Inflammatory macrophage treated with lipopolysaccharide for 4 hours (primary cell): ENCODE results near the gene BTG2.

ENCODE experiments used
- DNase-seq: peaks from one replicate; pipeline ENCODE4 v3.0.0-alpha.2; 2020

Gene BTG2

DNA sequence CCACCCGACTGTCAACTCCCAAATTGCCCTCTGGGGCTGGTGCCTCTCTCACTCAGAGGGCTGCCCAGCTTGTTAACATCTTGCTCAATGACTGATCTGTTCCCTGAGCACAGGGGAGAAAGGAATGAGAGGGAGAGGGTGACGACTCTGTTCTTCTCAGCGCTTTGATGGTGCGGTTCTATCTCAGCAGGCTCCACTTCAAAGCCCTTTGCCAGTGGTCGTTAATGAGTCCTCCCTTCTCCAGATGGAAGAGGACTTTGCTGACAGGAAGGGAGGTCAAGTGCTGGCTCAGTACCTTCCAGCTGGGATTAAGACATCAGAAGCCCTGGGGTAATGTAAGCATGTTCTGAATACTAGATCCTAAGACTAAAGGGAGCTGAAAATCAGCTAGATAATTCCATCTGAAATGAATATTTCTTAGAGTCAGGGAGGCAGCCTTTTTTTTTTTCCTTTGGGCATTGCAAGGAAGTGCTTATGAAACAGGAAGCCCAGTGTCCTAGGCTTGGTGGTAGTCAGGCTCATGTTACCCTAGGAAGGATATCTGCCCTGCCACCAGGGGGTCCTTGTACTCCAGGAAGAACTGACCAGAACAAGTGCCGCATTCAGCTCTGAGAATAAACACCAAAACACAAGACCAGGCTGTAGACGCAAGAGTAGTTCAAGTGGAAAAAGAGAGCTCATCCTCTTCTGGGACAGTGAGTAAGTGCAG is 40.9 kb downstream of the BTG2 start:
- peak; percentile 22 for DNase-seq

DNA sequence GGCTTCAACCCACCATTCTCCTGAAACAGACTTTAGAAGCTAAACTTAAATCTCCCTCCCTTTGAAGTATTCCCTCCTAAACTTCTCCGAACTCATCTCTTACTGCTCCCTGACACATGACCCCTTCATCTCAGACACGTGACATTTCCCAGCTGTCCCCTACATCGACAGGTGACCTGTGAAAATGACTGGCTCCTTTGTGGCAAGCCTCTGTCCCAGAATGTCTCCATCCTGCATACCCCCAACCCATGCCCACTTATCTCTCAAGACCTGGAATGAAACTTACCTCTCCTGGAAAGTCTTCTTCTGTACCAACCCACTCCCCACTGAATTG is 41.4 kb downstream of the BTG2 start:
- DNase-seq, result no peak

DNA sequence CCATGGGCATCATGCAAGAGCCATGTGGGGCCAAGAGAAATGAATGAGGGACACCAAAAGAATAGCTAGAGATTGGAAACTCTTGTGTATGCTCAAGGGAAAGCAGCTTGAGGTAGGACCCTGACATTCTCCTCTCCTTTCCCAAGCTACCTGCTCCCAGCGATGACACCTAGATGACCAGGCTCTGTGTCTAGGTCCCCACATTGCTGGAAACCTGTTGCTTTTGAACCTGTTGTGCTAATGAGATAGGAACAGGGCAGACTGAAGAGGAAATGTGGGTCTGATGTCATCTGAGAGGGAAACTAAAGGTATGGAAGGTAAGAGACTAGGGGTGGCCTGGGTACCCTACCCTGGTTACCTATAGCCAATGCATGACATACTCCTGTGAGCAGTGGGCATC is 43.8 kb downstream of the BTG2 start:
- no peak for DNase-seq

DNA sequence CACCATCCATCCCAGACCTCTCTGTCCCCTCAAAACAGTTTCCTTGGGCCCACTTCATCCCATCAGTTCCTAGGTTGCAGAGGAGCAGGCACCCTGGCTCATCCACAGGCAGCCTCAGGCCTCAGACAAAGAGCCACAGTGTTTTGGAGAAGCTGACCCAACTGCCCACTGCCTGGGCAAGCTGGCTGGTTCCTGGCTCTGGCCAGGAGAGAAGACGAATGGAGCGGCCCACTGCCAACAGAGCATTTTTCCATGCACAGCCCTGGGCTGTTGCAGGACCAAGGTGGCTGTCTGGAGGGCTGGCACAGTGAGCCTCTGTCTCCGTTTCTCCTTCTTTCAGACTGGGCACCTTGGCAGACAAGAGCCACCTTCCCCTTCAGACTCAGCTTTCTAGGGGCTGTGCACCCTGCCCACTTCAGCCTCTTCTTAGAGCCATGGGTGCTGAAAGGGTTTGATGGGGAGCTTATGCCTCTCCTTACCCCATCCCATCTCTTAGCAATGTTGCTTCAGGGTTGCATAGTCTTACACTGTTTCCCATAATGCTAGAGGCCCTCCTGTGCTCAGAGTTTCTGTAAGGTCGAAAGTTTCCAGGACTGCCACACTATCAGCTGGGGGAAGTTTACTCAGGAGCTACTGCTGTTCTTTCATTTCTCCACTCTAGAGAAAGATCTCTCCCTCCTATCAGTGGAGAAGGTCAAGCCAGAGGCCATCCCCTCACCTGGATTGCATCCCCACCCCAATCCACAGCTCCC is 44.6 kb downstream of the BTG2 start:
- no peak for DNase-seq

DNA sequence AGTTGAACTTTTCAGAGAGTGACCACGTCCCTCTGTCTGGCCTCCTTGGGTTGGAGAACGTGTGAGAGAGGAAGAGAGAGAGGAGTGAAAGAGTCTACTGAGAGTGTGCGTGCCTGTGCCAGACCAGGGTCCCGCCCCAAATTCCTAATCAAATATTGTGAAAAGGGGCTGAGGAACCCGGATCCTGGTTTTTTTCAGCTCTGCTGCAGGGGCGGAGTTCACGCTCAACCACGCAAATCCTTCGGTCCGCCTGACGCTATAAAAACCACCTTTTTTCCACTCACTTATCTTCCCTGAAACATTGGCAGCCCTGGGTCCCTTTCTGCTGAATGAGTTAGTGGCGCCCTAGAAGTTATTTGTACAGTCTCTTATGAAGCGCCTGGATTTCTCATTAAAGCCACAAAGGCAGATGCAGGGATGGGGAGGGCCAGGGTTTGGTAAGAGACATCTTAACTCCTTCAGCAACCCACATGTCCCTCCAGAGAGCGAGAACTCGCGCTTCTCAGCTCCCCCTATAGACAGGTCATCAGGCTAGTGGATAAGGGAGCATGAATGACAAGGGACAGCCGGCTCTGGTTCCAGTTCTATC is 45.8 kb downstream of the BTG2 start, which contains the start of gene FMOD:
Gene FMOD (minus strand): TSS at position 86 of the 589 bp plus-strand sequence. CDS start 2,852 bp downstream, outside the sequence.
- DNase-seq, result no peak

DNA sequence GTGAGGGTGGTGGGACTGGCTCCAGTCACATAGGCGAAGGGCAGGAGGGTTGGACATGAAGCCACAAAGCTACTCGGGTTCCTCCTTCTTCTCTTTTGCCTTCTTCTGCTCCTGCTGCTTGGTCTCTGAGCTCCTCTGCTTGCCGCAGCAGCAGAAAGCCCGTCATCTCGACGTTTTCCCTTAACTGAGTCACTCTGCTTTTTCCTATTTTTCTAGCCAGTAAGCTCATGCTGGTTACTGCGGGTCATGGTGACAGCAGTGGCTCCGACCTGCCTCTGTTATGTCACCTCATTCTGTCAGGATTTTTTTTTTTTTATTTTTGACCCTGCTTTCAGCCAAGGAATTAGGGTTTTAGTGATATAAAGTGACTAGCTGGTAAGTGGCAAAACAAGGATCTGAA is 48.2 kb downstream of the BTG2 start:
- no peak for DNase-seq

DNA sequence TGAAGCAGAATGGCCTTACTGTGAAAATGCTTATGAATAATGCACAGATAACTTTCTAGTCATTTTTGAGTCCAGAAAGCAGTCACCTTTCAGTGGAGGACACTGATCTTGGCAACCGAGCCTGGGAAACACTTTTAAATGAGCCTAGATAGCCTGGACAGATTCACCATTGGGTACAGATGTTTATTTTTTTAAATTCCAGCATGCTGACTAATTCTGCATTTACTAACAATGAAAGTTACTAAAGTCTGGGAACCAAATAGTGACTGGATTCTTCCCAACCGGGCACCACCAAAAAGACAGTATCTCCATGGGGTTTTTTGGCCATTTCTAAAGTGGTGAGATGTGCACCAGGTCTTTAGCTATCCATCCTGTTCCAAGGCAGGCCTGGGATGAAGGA is 48.9 kb downstream of the BTG2 start:
- no peak for DNase-seq

DNA sequence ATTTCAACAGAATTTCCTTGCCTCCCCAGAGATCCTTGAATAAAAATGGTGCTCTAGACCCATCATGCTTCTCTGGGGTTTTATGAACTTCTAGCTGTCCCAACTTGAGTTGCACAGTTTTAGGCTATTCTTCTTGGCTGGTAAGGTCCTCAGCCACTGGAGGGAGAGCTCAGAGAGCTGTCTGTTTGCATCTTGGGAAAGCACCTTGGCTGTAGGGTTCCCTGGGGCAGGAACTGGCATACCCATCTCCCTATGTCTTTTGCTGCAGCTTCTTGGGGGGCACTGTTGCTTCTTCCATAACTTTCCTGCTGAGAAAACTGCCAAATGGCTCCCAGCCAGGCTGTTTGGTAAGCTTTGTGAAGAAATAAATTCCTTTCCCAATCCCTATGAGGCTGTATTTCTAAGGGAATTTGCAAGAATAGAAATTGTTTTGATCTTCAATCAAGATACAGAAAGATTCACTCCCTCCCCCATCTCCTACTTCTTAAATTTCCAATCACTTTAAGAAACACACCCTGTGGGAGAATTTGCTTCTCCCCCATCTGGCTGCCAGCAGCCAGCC is 53.8 kb downstream of the BTG2 start:
- DNase-seq, result no peak
